Measurements from ENCODE around the gene OGG1.

DNA sequence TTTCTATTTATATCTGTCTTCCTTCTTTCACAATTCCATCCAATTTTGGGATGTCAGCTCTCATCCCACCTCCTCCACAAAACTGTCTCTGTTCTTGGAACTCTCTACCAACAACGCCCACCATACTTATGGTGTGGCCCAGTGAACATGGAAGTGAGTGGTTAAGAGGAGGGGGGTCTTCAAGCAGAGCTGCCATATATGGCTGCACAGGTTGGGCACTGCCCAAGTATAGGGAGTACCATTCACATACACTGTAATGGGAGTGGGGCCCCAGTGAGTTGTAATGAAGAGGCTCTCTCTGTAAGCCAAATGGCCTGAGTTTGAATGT, 27.9 kb downstream of the OGG1 start:
- TF ChIP-seq CTCF (IDR thresholded peaks at IDR 0.05) (no peak), POLR2A (IDR thresholded peaks at IDR 0.05) (no peak)
